Left lobe of liver (tissue), 2 donors: ENCODE data around the gene SEMA4F. TPM values are rescaled to one million over a fixed set of nuclear protein-coding genes. Genes with fewer than 3 reads are reported as not detected.

Source experiments
- ATAC-seq: fragments of 200-7000 bp; cut with Tn5 transposase; one replicate; pipeline ENCODE4 v1.9.1; 2020; ENCODE audit warnings: mild to moderate bottlenecking, moderate library complexity
- DNase-seq: peaks from one replicate; pipeline ENCODE4 v3.0.0-alpha.2; 2020; ENCODE audit warnings: low spot score
- total RNA-seq: library from RNA; stranded (reverse); gene quantifications from one replicate; pipeline ENCODE4 v1.2.1, GENCODE V29; 2021
- donor health status: DM: no; HTN: no; CAD: no; lungs with moderate emphysema.
- donor health status: DM: no; HTN: yes; CAD: no.

Gene SEMA4F
- total RNA-seq, 1 donor from 2014 or later = 2.6 TPM

GRCh38 chr2:74703373-74703772, 49.3 kb downstream of the SEMA4F start:
- DNase-seq (no peak), ATAC-seq (no peak)

- ATAC-seq (no peak), DNase-seq (no peak)
Observed at GRCh38 chr2:74704216-74704615, 50.2 kb downstream of the SEMA4F start.

GRCh38 chr2:74706741-74707140, 52.7 kb downstream of the SEMA4F start:
- no peak for DNase-seq
- no peak for ATAC-seq

GRCh38 chr2:74707837-74708236, 53.8 kb downstream of the SEMA4F start:
- DNase-seq (no peak), ATAC-seq (no peak)

GRCh38 chr2:74708296-74708695, 54.2 kb downstream of the SEMA4F start:
- DNase-seq = no peak

GRCh38 chr2:74708883-74709282, 54.8 kb downstream of the SEMA4F start:
- DNase-seq = no peak
- ATAC-seq = no peak

More at GRCh38 chr2:74708296-74708695, 54.2 kb downstream of the SEMA4F start:
- peak; percentile 56 for ATAC-seq

GRCh38 chr2:74712223-74713053, 58.4 kb downstream of the SEMA4F start:
- ATAC-seq (no peak), DNase-seq (no peak)

- ATAC-seq (no peak), DNase-seq (no peak)
Observed at GRCh38 chr2:74714691-74715080, 60.6 kb downstream of the SEMA4F start.

GRCh38 chr2:74715081-74715791, 61.2 kb downstream of the SEMA4F start:
- ATAC-seq (peak; percentile 98), DNase-seq (peak; percentile 80)

GRCh38 chr2:74715880-74716279, 61.8 kb downstream of the SEMA4F start:
- DNase-seq (no peak), ATAC-seq (no peak)

GRCh38 chr2:74719066-74719465, 65.0 kb downstream of the SEMA4F start:
- ATAC-seq = no peak
- no peak for DNase-seq

GRCh38 chr2:74721316-74721715, 67.3 kb downstream of the SEMA4F start:
- ATAC-seq = no peak
- no peak for DNase-seq

GRCh38 chr2:74724496-74724895, 70.4 kb downstream of the SEMA4F start:
- ATAC-seq = no peak

GRCh38 chr2:74725287-74725686, 71.2 kb downstream of the SEMA4F start:
- DNase-seq (no peak), ATAC-seq (no peak)

More at GRCh38 chr2:74724496-74724895, 70.4 kb downstream of the SEMA4F start:
- DNase-seq = no peak

GRCh38 chr2:74728842-74729241, 74.8 kb downstream of the SEMA4F start:
- DNase-seq (no peak), ATAC-seq (no peak)

- ATAC-seq = no peak
- DNase-seq = no peak
Observed at GRCh38 chr2:74730530-74730929, 76.5 kb downstream of the SEMA4F start.

Other genes with a start within 250 kb of the SEMA4F start
- 0.38 TPM for gene C2orf81, start 232.6 kb upstream of the SEMA4F start, total RNA-seq
- gene WDR54, start 232.5 kb upstream of the SEMA4F start, total RNA-seq = 1.5 TPM
- 114 TPM for gene RTKN, start 212.3 kb upstream of the SEMA4F start, total RNA-seq
- gene INO80B, start 199.2 kb upstream of the SEMA4F start, total RNA-seq = 16.5 TPM
- gene WBP1, start 195.8 kb upstream of the SEMA4F start, total RNA-seq = 38.8 TPM
- gene MOGS, start 188.9 kb upstream of the SEMA4F start, total RNA-seq = 53.3 TPM
- gene MRPL53, start 181.6 kb upstream of the SEMA4F start, total RNA-seq = 48.9 TPM
- 14.0 TPM for gene CCDC142, start 171.2 kb upstream of the SEMA4F start, total RNA-seq
- gene TTC31, start 171.2 kb upstream of the SEMA4F start, total RNA-seq = 39.8 TPM
- 7.7 TPM for gene LBX2, start 154.6 kb upstream of the SEMA4F start, total RNA-seq
- gene PCGF1, start 146.6 kb upstream of the SEMA4F start, total RNA-seq = 10.4 TPM
- gene TLX2, start 139.8 kb upstream of the SEMA4F start, total RNA-seq = 0.08 TPM
- 0.23 TPM for gene DQX1, start 128.0 kb upstream of the SEMA4F start, total RNA-seq
- gene AUP1, start 124.5 kb upstream of the SEMA4F start, total RNA-seq = 74.1 TPM
- gene HTRA2, start 124.3 kb upstream of the SEMA4F start, total RNA-seq = 11.7 TPM
- 0.86 TPM for gene LOXL3, start 100.3 kb upstream of the SEMA4F start, total RNA-seq
- gene DOK1, start 99.5 kb upstream of the SEMA4F start, total RNA-seq = 2.8 TPM
- gene M1AP, start 5.9 kb upstream of the SEMA4F start, total RNA-seq = not detected
- gene HK2, start 179.9 kb downstream of the SEMA4F start, total RNA-seq = 1.3 TPM